IMR-90 (cell line): ENCODE results near the gene PAK6. TPM values are rescaled to one million over a fixed set of nuclear protein-coding genes. Genes with fewer than 3 reads are reported as not detected.

Source experiments
- ATAC-seq: fragments of 200-7000 bp; cut with Tn5 transposase; 2 replicates; pipeline ENCODE4 v1.9.1; 2020; ENCODE audit warnings: low read depth, mild to moderate bottlenecking, moderate library complexity
- BruUV-seq: library from RNA; stranded (reverse); fragments of 400-500 nt; replicated peaks from 2 replicates; lab custom pipeline; 2021; lab: Mats Ljungman, UMichigan
- CTCF ChIA-PET: fragments of 300-600 bp; formaldehyde crosslinking; extraction: SDS; loops from one replicate; lab custom pipeline; 2021; ENCODE audit warnings: antibody characterized with exemption; lab: Yijun Ruan, JAX
- POLR2A ChIA-PET: fragments of 300-600 bp; sonication (Branson Sonifier 250); formaldehyde crosslinking; loops from one replicate; lab custom pipeline; 2022; ENCODE audit warnings: antibody characterized with exemption; ENCODE audit not compliant: unreplicated experiment; lab: Charles Lee
- DNase-seq: peaks from one replicate; pipeline ENCODE4 v3.0.0; 2013
- H2AFZ ChIP-seq: replicated peaks from 2 replicates; pipeline ENCODE3; 2013; ENCODE audit warnings: low read length, mild to moderate bottlenecking; ENCODE audit not compliant: poor library complexity
- H2AK5ac ChIP-seq: 2 replicates; pipeline ENCODE4 v1.6.1; 2013; ENCODE audit warnings: low read depth, low read length, inconsistent platforms
- H2AK9ac ChIP-seq: replicated peaks from 2 replicates; pipeline ENCODE3; 2013; ENCODE audit warnings: mild to moderate bottlenecking, low read depth, low read length, moderate library complexity; ENCODE audit not compliant: poor library complexity
- H2BK120ac ChIP-seq: 2 replicates; pipeline ENCODE4 v1.6.1; 2013; ENCODE audit warnings: low read depth, low read length, inconsistent platforms
- H2BK15ac ChIP-seq: 3 replicates; pipeline ENCODE4 v1.6.1; 2013; ENCODE audit warnings: low read depth, low read length, inconsistent platforms
- H2BK20ac ChIP-seq: 2 replicates; pipeline ENCODE4 v1.6.1; 2013; ENCODE audit warnings: low read depth, mild to moderate bottlenecking, inconsistent platforms, low read length, moderate library complexity
- H2BK5ac ChIP-seq: 2 replicates; pipeline ENCODE4 v1.6.1; 2013; ENCODE audit warnings: mild to moderate bottlenecking, low read depth, low read length, inconsistent platforms; ENCODE audit not compliant: poor library complexity, severe bottlenecking
- H3K14ac ChIP-seq: replicated peaks from 2 replicates; pipeline ENCODE4 v1.6.1; 2013; ENCODE audit warnings: low read depth, low read length, inconsistent platforms
- H3K18ac ChIP-seq: 2 replicates; pipeline ENCODE4 v1.6.1; 2013; ENCODE audit warnings: low read depth, low read length, control low read depth
- H3K23ac ChIP-seq: 2 replicates; pipeline ENCODE4 v1.6.1; 2013; ENCODE audit warnings: low read depth, low read length, inconsistent platforms
- H3K27ac ChIP-seq: 2 replicates; pipeline ENCODE4 v1.5.1; 2013; ENCODE audit warnings: mild to moderate bottlenecking, control low read depth, low read length; ENCODE audit not compliant: insufficient read depth
- H3K27me3 ChIP-seq: 2 replicates; pipeline ENCODE4 v1.6.1; 2013; ENCODE audit warnings: low read length; ENCODE audit not compliant: control insufficient read depth, insufficient read depth
- H3K36me3 ChIP-seq: 2 replicates; pipeline ENCODE4 v1.6.1; 2013; ENCODE audit warnings: low read length, mixed read lengths; ENCODE audit not compliant: control insufficient read depth, insufficient read depth
- H3K4ac ChIP-seq: 2 replicates; pipeline ENCODE4 v1.6.1; 2013; ENCODE audit warnings: low read depth, low read length, inconsistent platforms
- H3K4me1 ChIP-seq: 2 replicates; pipeline ENCODE4 v1.6.1; 2013; ENCODE audit warnings: low read length, mixed read lengths; ENCODE audit not compliant: control insufficient read depth, insufficient read depth
- H3K4me2 ChIP-seq: 2 replicates; pipeline ENCODE4 v1.6.1; 2013; ENCODE audit warnings: low read depth, mild to moderate bottlenecking, control low read depth, low read length, moderate library complexity
- H3K4me3 ChIP-seq: 2 replicates; pipeline ENCODE4 v1.5.1; 2013; ENCODE audit warnings: low read depth, mild to moderate bottlenecking, control low read depth, low read length, moderate library complexity; ENCODE audit not compliant: insufficient read depth
- H3K56ac ChIP-seq: 2 replicates; pipeline ENCODE4 v1.6.1; 2013; ENCODE audit warnings: low read length, inconsistent platforms; ENCODE audit not compliant: insufficient read depth; ENCODE audit errors: extremely low read depth
- H3K79me1 ChIP-seq, 2 experiments: 2 replicates each; pipeline ENCODE4 v1.6.1; 2013; ENCODE audit warnings: low read length in 2 of 2, inconsistent platforms in 1 of 2, low read depth in 1 of 2
- H3K9ac ChIP-seq: 2 replicates; pipeline ENCODE4 v1.6.1; 2013; ENCODE audit warnings: low read depth, low read length, control low read depth
- H3K9me1 ChIP-seq: 2 replicates; pipeline ENCODE4 v1.6.1; 2013; ENCODE audit warnings: low read length, inconsistent platforms; ENCODE audit not compliant: insufficient read depth
- H3K9me3 ChIP-seq: 2 replicates; pipeline ENCODE4 v1.6.1; 2013; ENCODE audit warnings: low read length; ENCODE audit not compliant: control insufficient read depth, insufficient read depth
- H4K20me1 ChIP-seq: 2 replicates; pipeline ENCODE4 v1.6.1; 2013; ENCODE audit warnings: low read length, inconsistent platforms; ENCODE audit not compliant: insufficient read depth
- H4K5ac ChIP-seq: 2 replicates; pipeline ENCODE4 v1.6.1; 2013; ENCODE audit warnings: mild to moderate bottlenecking, low read depth, low read length, control low read depth
- H4K8ac ChIP-seq, 2 experiments: 2 replicates each; pipeline ENCODE4 v1.6.1; 2013; ENCODE audit warnings: low read depth in 2 of 2, low read length in 2 of 2, control low read depth in 1 of 2, inconsistent platforms in 1 of 2
- H4K91ac ChIP-seq: 2 replicates; pipeline ENCODE4 v1.6.1; 2013; ENCODE audit warnings: low read depth, low read length, inconsistent platforms; ENCODE audit not compliant: insufficient read depth
- CHD1 ChIP-seq: IDR thresholded peaks from 2 replicates; pipeline ENCODE4 v1.6.1; 2012; ENCODE audit warnings: low read depth, low read length, improper control_type of control experiment
- MAFK ChIP-seq: IDR thresholded peaks from 2 replicates; pipeline ENCODE4 v1.6.1; 2012; ENCODE audit warnings: low read depth, low read length, improper control_type of control experiment
- MAZ ChIP-seq: IDR thresholded peaks from 2 replicates; pipeline ENCODE4 v1.6.1; 2012; ENCODE audit warnings: low read depth, mild to moderate bottlenecking, low read length, improper control_type of control experiment, moderate library complexity, borderline replicate concordance
- MXI1 ChIP-seq: IDR thresholded peaks from 2 replicates; pipeline ENCODE4 v1.6.1; 2012; ENCODE audit warnings: low read depth, mild to moderate bottlenecking, low read length, moderate library complexity, borderline replicate concordance
- POLR2A ChIP-seq: IDR thresholded peaks from 2 replicates; pipeline ENCODE4 v1.6.1; 2012; ENCODE audit warnings: mild to moderate bottlenecking, low read depth, low read length
- RCOR1 ChIP-seq: IDR thresholded peaks from 2 replicates; pipeline ENCODE4 v1.6.1; 2012; ENCODE audit warnings: mild to moderate bottlenecking, low read length, improper control_type of control experiment; ENCODE audit not compliant: insufficient replicate concordance
- SMC3 ChIP-seq: fragments of 150-350 bp; IDR thresholded peaks from 2 replicates; pipeline ENCODE4 v1.6.1; 2016; ENCODE audit warnings: low read depth, mild to moderate bottlenecking, antibody characterized with exemption, low read length, moderate library complexity
- WGBS, 2 experiments: methylation state at CpG; one replicate each; pipeline versions ENCODE4 v1.1.5 to v1.1.7; 2013; ENCODE audit warnings: missing lambda C conversion rate in 2 of 2; ENCODE audit not compliant: insufficient read length in 1 of 2; ENCODE audit errors: extremely low coverage in 2 of 2; 5-methylcytosine and 5-hydroxymethylcytosine counted together
- dilution Hi-C: fragments of 300-500 bp; cut with HindIII; formaldehyde crosslinking; loops from one replicate; pipeline ENCODE4 v1.14.3; 2018; ENCODE audit warnings: low sequenced_read_pairs; ENCODE audit not compliant: unreplicated experiment
- in situ Hi-C: fragments of 300-500 bp; cut with MboI; formaldehyde crosslinking; loops from 3 replicates; pipeline ENCODE4 v1.14.3; 2019; ENCODE audit warnings: low sequenced_read_pairs, inconsistent platforms, mixed read lengths
- intact Hi-C: fragments of 100-400 bp; cut with micrococcal nuclease; formaldehyde crosslinking; loops from 2 replicates; pipeline ENCODE4 v1.10.0; 2022
- polyA plus RNA-seq, 3 experiments: library from polyadenylated mRNA; depleted of rRNA; stranded (reverse); fragments of >200 nt; gene quantifications; 2 replicates each; pipeline ENCODE4 v1.2.3, GENCODE V29; 2012; ENCODE audit warnings: low replicate concordance in 1 of 3
- total RNA-seq: library from RNA; depleted of rRNA; stranded (reverse); fragments of >200 nt; gene quantifications from 2 replicates; pipeline ENCODE4 v1.2.3, GENCODE V29; 2012

Gene PAK6
- total and polyA plus RNA-seq, 2 of the 4 experiments (the other 2 are of a cell fraction), result 0.21 TPM; not detected in 1

- CTCF ChIA-PET, result interaction anchor here (0.8 to 2.2 kb wide), 3 partner anchors 19 to 33 kb away, joined by 3 to 8 read pairs (median 4); no protein-coding TSS in a partner anchor
- H4K8ac ChIP-seq, result no peak overlapping the region
- in situ Hi-C loops, result no loop called here
These were observed 68.0 kb downstream of the PAK6 start for GRCh38 chr15:40306908-40307307.

More at GRCh38 chr15:40306908-40307307, 68.0 kb downstream of the PAK6 start:
- H3K23ac ChIP-seq, result no peak overlapping the region
- H3K4me1 ChIP-seq, result peaks cover 6% of the 10 kb centered on the region
- no peak for ATAC-seq
- no peak overlapping the region for H2BK15ac ChIP-seq
- H2BK120ac ChIP-seq, result no peak overlapping the region
- H3K4me3 ChIP-seq, result no peak overlapping the region
- no peak overlapping the region for H2AK9ac ChIP-seq
- H3K9ac ChIP-seq, result no peak overlapping the region
- H4K5ac ChIP-seq, result no peak overlapping the region
- no peak overlapping the region for H3K56ac ChIP-seq
- TF ChIP-seq RCOR1 (no peak), POLR2A (no peak), MAFK (no peak), CHD1 (no peak), SMC3 (no peak), MAZ (no peak), MXI1 (no peak)
- H4K91ac ChIP-seq, result no peak overlapping the region
- no peak overlapping the region for H2BK20ac ChIP-seq
- H2BK5ac ChIP-seq, result no peak overlapping the region
- H3K4ac ChIP-seq, result no peak overlapping the region
- whole genome bisulfite sequencing, 2 experiments, result no CpG with 5 or more reads among the region's 7 CpGs
- no peaks in the 10 kb centered on the region for H3K9me3 ChIP-seq
- no peak overlapping the region for H2AK5ac ChIP-seq
- H3K14ac ChIP-seq, result no peak overlapping the region
- H3K36me3 ChIP-seq, result no peaks in the 10 kb centered on the region
- peaks cover 66% of the 10 kb centered on the region for H3K27me3 ChIP-seq
- H3K4me2 ChIP-seq, result no peak overlapping the region
- no peak for DNase-seq
- no peaks in the 10 kb centered on the region for H4K20me1 ChIP-seq
- intact Hi-C loops, result no loop called here
- dilution Hi-C loops, result no loop called here
- POLR2A ChIA-PET, result no interaction called here
- no peaks in the 10 kb centered on the region for H3K9me1 ChIP-seq
- H3K18ac ChIP-seq, result no peak overlapping the region
- no TSS peak for BruUV-seq
- no peak overlapping the region for H3K27ac ChIP-seq
- H3K79me1 ChIP-seq, result no peaks in the 10 kb centered on the region
- H2AFZ ChIP-seq, result no peak overlapping the region
